22Rv1 (cell line): Measurements from ENCODE around the gene CDK18.

Experiments
- ZFX ChIP-seq: fragments of 450-650 bp; IDR thresholded peaks from 2 replicates; pipeline ENCODE4 v1.6.1; 2017; ENCODE audit warnings: antibody characterized with exemption, borderline replicate concordance
- TF ChIP-seq, protein P1 (sequence below): fragments of 450-650 bp; IDR thresholded peaks from 2 replicates; pipeline ENCODE4 v1.5.1; 2017; ENCODE audit warnings: mild to moderate bottlenecking

DNA sequence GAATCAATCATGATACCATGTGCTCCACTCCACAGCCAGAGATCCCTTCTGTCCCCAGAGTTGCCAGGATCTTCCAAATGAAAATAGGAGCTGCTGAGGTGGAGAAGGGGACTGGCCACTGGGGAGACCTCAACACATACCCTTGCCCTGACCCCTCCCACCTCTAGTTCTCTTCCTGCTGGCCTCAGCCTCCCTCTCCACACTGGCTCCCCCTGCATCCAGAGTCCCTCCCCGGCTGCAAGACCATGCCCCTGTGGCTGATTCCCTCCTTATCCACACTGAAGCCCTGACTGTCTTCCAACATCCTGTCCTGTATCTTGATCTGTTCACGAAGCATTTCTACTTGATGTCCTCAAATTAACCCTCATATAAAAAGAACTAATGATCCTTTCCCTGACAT is 21.1 kb upstream of the CDK18 start:
- TF ChIP-seq, protein P1, sequence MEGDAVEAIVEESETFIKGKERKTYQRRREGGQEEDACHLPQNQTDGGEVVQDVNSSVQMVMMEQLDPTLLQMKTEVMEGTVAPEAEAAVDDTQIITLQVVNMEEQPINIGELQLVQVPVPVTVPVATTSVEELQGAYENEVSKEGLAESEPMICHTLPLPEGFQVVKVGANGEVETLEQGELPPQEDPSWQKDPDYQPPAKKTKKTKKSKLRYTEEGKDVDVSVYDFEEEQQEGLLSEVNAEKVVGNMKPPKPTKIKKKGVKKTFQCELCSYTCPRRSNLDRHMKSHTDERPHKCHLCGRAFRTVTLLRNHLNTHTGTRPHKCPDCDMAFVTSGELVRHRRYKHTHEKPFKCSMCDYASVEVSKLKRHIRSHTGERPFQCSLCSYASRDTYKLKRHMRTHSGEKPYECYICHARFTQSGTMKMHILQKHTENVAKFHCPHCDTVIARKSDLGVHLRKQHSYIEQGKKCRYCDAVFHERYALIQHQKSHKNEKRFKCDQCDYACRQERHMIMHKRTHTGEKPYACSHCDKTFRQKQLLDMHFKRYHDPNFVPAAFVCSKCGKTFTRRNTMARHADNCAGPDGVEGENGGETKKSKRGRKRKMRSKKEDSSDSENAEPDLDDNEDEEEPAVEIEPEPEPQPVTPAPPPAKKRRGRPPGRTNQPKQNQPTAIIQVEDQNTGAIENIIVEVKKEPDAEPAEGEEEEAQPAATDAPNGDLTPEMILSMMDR: no peak
- TF ChIP-seq ZFX: no peak
